Large intestine (tissue), 3 donors: ENCODE data around the gene DUSP6. TPM values are rescaled to one million over a fixed set of nuclear protein-coding genes. Genes with fewer than 3 reads are reported as not detected.

Experiments
- DNase-seq, 2 donors: peaks; one replicate each; pipeline versions ENCODE4 v3.0.0 to v3.0.0-alpha.2; 2013
- H3K27ac ChIP-seq: one replicate; pipeline ENCODE4 v1.5.1; 2013; ENCODE audit warnings: low read length
- H3K27me3 ChIP-seq: 2 replicates; pipeline ENCODE4 v1.6.1; 2013; ENCODE audit warnings: low read length; ENCODE audit not compliant: control insufficient read depth, insufficient read depth
- H3K36me3 ChIP-seq: 2 replicates; pipeline ENCODE4 v1.6.1; 2013; ENCODE audit warnings: low read length; ENCODE audit not compliant: control insufficient read depth, insufficient read depth
- H3K4me1 ChIP-seq: one replicate; pipeline ENCODE4 v1.6.1; 2013; ENCODE audit warnings: low read length; ENCODE audit not compliant: control insufficient read depth, insufficient read depth
- H3K4me3 ChIP-seq: one replicate; pipeline ENCODE4 v1.5.1; 2013; ENCODE audit warnings: low read length
- H3K9me3 ChIP-seq: one replicate; pipeline ENCODE4 v1.6.1; 2013; ENCODE audit warnings: mild to moderate bottlenecking, low read depth, low read length, moderate library complexity; ENCODE audit not compliant: control insufficient read depth
- WGBS: methylation state at CpG from one replicate; pipeline ENCODE4 v1.1.5; 2013; ENCODE audit warnings: low lambda C conversion rate; ENCODE audit not compliant: insufficient coverage; 5-methylcytosine and 5-hydroxymethylcytosine counted together
- polyA plus RNA-seq: library from polyadenylated mRNA; unstranded; fragments of 120-200 nt; gene quantifications from one replicate; pipeline ENCODE4 v1.2.1, GENCODE V29; 2013

DUSP6 gene
- polyA plus RNA-seq, 1 donor = 135 TPM

DNA sequence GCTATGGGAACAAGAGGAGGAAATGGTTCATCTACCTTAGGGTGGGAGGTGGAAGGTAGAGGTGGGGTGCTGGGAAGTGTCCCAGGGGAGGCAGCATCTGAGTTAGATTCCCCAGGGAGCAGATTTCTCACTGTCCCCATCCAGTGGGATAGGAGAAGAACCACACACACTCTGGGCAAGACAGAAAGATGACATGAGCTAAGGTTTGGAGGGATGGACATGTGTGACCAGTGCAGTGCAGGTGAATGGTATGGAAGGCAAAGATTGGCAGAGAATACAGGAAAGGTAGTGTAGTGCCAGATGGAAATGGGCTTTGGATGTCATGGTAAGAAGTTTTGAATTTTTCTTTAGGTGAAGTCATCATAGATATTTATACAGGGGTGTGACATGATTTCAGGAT lies 11.3 kb upstream of the DUSP6 start:
- no peak for DNase-seq
- Histone ChIP-seq H3K4me1 (peaks cover 33% of the 10 kb centered on the region), H3K4me3 (no peak overlapping the region), H3K27ac (peak overlapping the region; percentile 91), H3K36me3 (peaks cover 2% of the 10 kb centered on the region), H3K9me3 (no peaks in the 10 kb centered on the region), H3K27me3 (no peaks in the 10 kb centered on the region)

DNA sequence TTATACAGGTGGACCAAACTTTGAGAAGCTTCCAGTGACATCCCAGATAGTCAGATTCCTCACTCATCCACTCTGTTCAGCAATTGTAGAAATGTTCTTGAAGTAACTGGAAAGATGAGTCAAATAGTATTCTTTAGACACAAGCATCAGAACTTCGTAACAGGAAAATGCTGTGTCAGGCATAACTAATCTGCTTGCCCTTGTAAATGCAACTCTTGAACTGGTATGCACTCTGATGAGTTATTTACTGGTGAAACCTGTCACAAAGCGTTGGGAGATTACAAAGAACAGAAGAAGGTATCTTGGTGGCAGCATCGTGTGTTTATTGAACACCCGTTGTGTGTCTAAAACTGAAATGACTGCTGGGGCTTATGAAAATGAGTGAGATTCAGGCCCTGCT lies 10.8 kb upstream of the DUSP6 start:
- peak; percentile 66 to 83 for DNase-seq
- 80% methylated on average over 1 of the region's 4 CpGs for WGBS
- Histone ChIP-seq H3K36me3 (peaks cover 2% of the 10 kb centered on the region), H3K4me1 (peaks cover 29% of the 10 kb centered on the region), H3K4me3 (no peak overlapping the region), H3K27ac (peak overlapping the region; percentile 91), H3K27me3 (no peaks in the 10 kb centered on the region), H3K9me3 (no peaks in the 10 kb centered on the region)

DNA sequence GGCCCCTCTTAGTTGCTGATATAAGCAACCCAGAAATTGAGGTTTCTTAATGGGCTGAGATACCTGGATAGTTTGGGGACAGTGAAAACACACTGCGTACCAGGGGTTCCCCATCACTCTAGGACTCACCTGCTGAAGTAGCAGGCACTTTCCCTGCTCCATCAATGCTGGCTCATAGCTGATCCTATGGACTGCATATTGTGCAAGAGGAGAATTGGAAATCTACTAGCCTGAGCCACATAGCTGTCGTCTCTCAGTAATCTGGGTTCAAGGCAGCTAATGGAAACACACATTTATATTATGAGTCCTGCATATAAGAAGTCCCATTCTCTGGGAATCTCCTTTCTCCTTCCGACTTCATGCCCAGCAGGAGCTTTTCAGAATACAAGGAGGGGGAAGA lies 7.3 kb upstream of the DUSP6 start:
- H3K4me3 ChIP-seq = no peak overlapping the region
- DNase-seq = peak in 1 of 2 donors; percentile 57
- H3K4me1 ChIP-seq = peaks cover 50% of the 10 kb centered on the region
- H3K36me3 ChIP-seq = peaks cover 2% of the 10 kb centered on the region
- H3K27me3 ChIP-seq = no peaks in the 10 kb centered on the region
- H3K27ac ChIP-seq = peak overlapping the region; percentile 6
- H3K9me3 ChIP-seq = no peaks in the 10 kb centered on the region
- WGBS = no CpG with 5 or more reads among the region's 3 CpGs

DNA sequence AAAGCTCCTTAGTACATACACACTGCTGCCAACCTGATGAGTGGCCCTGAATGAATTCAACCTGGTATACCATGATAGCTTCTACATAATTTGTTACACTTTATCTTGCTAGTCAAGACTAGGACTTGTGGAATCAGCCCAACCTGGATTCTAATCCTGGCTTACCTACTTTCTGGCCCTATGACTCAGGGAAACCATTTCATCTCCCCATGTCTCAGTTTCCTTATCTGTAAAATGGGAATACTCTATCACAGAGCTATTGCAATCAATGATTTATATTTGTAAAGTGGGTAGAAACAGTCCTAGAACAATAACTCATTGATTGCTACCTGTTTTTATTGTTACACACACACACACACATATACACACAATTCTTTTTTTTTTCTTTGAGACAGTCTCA lies 6.5 kb upstream of the DUSP6 start:
- Histone ChIP-seq H3K9me3 (no peaks in the 10 kb centered on the region), H3K27me3 (no peaks in the 10 kb centered on the region), H3K36me3 (peaks cover 2% of the 10 kb centered on the region), H3K4me1 (peaks cover 46% of the 10 kb centered on the region), H3K4me3 (no peak overlapping the region), H3K27ac (no peak overlapping the region)
- DNase-seq = no peak

DNA sequence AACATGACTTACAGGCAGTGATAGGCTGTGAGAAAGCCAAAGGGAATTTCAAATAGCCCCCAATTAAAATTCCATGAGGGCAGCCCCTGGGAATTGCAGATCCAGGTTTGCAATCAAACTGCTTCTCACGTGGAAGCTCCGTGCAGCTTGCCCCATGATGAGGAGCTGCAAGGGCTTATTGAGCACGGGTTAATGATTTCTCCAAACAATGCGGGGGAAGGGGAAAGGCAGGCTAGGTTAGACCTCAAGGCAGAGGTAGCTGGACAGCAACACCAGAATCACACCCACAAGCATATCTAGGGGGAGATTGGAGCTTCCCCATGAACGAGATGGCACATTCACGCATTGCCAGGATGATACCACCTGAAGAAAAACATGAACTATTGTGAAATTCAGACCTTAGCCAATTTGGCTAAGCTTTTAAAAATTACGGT lies 5.0 kb upstream of the DUSP6 start:
- H3K27ac ChIP-seq = peak overlapping the region; percentile 80
- DNase-seq = peak; percentile 84 to 95
- H3K36me3 ChIP-seq = peaks cover 2% of the 10 kb centered on the region
- H3K4me1 ChIP-seq = peaks cover 33% of the 10 kb centered on the region
- no peaks in the 10 kb centered on the region for H3K9me3 ChIP-seq
- H3K27me3 ChIP-seq = no peaks in the 10 kb centered on the region
- no peak overlapping the region for H3K4me3 ChIP-seq
- 60% methylated on average over 1 of the region's 7 CpGs for WGBS

DNA sequence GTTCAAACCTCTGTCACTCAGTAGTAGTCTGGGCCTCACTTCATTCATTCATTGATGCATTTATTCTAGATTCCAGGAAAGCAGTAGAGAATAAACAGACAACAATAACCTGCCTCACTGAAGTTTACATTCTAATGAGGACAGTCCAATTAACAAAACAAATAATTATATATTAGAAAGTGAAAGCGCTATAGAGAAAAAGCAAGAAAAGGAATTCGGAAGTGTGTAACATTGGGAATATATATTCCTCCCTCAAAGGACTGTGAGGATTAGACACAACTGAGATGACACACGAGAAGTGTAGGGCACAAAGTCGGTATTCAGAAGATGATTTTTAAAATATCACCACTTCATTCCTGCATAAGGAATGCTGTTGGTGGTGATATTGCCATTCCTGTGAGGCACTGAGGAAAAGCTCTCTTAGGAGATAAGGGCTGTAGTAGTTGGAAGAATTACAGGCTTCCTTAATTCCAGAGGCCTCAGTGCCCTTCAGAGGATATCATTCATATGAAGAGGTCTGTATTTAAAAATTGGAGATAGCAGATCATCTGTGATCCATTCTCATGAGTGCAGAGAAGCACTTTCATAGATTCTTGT lies 3.9 kb upstream of the DUSP6 start:
- Histone ChIP-seq H3K36me3 (peaks cover 2% of the 10 kb centered on the region), H3K4me1 (peaks cover 27% of the 10 kb centered on the region), H3K9me3 (no peaks in the 10 kb centered on the region), H3K27me3 (no peaks in the 10 kb centered on the region), H3K27ac (peak overlapping the region; percentile 80), H3K4me3 (no peak overlapping the region)
- no peak for DNase-seq
- 67% methylated on average over 1 of the region's 4 CpGs for WGBS

DNA sequence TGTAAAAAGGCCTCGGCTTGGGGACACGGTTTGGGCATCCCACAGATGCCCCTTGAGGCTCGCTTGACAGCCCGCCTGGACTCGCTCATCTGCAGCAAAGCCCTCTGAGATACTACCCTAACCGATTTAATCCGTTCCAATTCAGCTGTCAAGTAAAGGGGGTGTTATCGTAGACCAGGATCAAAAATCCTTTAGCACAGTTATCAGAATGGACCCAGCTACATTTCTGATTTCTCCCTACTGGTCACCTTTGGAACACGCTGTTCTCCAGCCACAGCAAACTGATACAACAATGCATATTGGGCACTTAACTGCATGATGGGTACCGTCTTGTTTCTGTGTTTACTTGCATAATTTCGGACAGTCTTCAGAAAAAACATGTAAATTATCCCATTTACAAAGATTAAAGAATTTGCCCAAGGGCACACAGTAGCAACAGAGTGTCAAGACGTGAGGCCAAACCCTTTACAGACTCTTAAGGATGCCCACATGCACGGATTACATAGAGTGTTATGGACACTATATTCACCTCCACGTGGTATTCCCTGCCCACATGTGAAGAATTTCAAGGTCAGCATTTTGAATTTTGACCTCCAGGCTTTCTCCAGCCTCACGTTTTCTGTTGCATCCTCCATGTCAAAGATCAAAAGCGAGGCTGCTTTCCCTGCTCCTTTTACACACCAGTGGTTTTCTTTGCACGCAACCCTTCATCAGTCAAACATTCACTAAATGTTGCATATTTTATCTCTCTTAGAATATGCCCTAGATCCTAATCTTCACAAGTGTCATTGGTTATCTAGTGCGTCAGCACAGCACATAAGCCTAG lies 3.2 kb upstream of the DUSP6 start:
- Histone ChIP-seq H3K9me3 (no peaks in the 10 kb centered on the region), H3K4me1 (peaks cover 23% of the 10 kb centered on the region), H3K27me3 (no peaks in the 10 kb centered on the region), H3K27ac (peak overlapping the region; percentile 97), H3K36me3 (peaks cover 4% of the 10 kb centered on the region), H3K4me3 (peak overlapping the region; percentile 89)
- WGBS = 47% methylated on average over 2 of the region's 18 CpGs
- DNase-seq = peak in 1 of 2 donors; percentile 67

DNA sequence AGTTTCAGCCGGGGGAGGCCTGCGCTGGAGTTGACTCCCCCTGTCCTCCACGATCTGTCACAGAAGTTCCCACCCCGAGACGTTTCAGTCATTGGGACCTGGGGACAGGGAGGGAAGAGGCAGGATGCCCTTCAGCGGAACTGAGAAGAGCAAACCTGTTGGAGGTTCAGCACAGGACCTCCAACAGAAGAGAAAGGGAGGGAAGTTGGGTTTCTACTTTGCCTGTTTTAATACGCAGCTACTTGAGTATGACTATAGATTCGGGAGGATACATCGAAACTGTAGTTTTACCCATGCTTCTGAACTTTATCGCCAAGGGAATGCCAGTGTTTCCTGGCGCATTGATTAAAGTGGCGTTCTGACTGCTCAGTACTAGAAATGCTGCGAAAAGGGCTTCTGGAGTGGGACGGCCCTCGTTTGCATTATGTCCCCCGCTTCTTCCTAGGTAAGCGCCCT lies 2.3 kb upstream of the DUSP6 start:
- H3K4me1 ChIP-seq = peaks cover 23% of the 10 kb centered on the region
- H3K9me3 ChIP-seq = no peaks in the 10 kb centered on the region
- peak overlapping the region; percentile 97 for H3K27ac ChIP-seq
- DNase-seq = no peak
- no peaks in the 10 kb centered on the region for H3K27me3 ChIP-seq
- peaks cover 4% of the 10 kb centered on the region for H3K36me3 ChIP-seq
- H3K4me3 ChIP-seq = peak overlapping the region; percentile 89
- no CpG with 5 or more reads among the region's 17 CpGs for WGBS

DNA sequence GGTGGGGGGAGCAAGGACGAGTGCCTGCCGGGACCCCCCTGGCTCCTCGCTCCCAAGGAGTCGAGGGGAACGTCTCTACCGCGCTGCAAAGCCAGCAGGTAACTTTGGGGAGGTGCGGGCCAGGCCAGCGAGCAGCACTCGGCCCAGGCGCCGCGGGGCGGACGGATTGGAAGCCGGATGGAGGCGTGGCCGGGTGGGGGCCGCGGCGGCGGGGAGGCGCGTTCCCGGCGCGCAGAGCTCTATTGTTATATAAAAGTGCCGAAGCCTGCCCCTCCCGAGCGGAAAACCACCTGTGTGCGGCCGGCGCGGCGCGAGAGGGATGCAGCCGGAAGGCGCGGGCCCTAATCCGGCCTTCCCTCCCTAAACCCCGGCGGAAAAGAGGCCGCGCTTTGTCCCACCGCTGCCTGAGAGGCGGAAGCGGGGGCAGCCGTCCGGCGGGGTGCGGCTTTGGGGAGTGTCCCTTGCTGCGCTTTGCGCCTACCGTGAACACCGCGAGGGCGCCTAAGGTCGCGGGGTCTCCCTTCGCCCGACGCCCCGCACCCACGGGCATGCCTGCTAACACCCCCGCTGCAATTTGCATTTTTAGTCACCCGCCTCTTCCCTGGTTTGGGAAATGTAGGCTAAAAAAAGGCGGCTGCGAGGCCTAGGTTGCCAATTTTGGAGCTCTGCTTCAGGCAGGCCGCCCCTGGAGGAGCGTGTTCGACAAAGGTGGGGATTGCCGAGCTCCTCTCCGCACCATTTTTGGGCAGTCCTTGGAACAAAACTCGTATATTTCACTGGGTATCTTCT lies 1.7 kb upstream of the DUSP6 start:
- Histone ChIP-seq H3K4me3 (peak overlapping the region; percentile 89), H3K27ac (peak overlapping the region; percentile 97), H3K9me3 (no peaks in the 10 kb centered on the region), H3K27me3 (no peaks in the 10 kb centered on the region), H3K4me1 (peaks cover 26% of the 10 kb centered on the region), H3K36me3 (peaks cover 7% of the 10 kb centered on the region)
- DNase-seq = peak; percentile 56 to 86
- no CpG with 5 or more reads among the region's 74 CpGs for WGBS

DNA sequence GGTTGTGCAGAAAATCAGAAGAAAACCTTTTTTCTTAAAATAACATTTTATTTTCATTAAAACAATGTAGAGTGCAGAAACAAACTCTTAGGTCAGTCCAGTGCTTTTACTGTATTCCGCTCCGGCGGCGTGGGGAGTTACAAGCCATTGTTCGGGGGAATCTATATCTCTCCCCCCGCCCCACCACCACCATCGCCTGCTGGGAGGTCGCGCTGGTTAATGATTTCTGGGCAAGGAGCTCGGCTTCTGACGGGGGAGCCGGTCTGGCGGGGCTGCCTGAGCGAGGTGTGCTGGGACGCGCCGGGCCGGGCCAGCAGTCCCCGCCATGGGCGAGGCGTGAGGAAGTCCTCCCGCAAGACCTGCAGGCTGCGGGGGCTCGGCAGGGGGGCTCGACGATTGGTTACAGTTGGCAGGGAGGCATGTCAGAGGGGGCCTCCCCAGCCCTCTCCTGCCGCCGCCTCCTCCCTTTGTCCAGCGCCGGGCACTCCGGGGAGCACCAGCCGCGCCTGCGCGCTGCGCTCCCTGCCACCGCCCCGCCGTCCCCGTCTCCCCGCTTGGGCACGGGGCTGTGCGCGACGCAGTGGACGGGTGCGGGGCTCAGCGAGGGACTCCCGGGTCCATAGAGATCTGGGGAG lies 1.0 kb upstream of the DUSP6 start:
- no peaks in the 10 kb centered on the region for H3K27me3 ChIP-seq
- H3K27ac ChIP-seq = peak overlapping the region; percentile 97
- H3K36me3 ChIP-seq = peaks cover 8% of the 10 kb centered on the region
- WGBS = no CpG with 5 or more reads among the region's 49 CpGs
- DNase-seq = peak; percentile 77 to 92
- peaks cover 26% of the 10 kb centered on the region for H3K4me1 ChIP-seq
- H3K9me3 ChIP-seq = no peaks in the 10 kb centered on the region
- peak overlapping the region; percentile 89 for H3K4me3 ChIP-seq
